Stimulated activated CD8-positive, alpha-beta memory T cell treated with anti-CD3 and anti-CD28 coated beads, Interleukin-7, amount 100 ng/mL, for 24 hours (primary cell): ENCODE results near the gene LIPC.
"Not testable (repeated sequence)": the region's sequence is repeated elsewhere in the genome, so short reads cannot be mapped to it uniquely, and the experiment has no call there.

Source experiments
- DNase-seq: peaks from one replicate; pipeline ENCODE4 v3.0.0-alpha.2; 2020; ENCODE audit warnings: low read depth

Gene LIPC

GRCh38 chr15:58588096-58588495 lies 156.3 kb downstream of the LIPC start:
- no peak for DNase-seq

GRCh38 chr15:58589047-58589446 lies 157.3 kb downstream of the LIPC start:
- DNase-seq, result no peak

GRCh38 chr15:58590236-58590635 lies 158.4 kb downstream of the LIPC start:
- no peak for DNase-seq

- no peak for DNase-seq
Measured at GRCh38 chr15:58590926-58591325, 159.1 kb downstream of the LIPC start.

GRCh38 chr15:58593870-58594269 lies 162.1 kb downstream of the LIPC start:
- DNase-seq, result no peak

GRCh38 chr15:58594898-58595297 lies 163.1 kb downstream of the LIPC start:
- DNase-seq, result no peak

GRCh38 chr15:58595516-58596263 lies 163.9 kb downstream of the LIPC start:
- DNase-seq, result no peak

- no peak for DNase-seq
Measured at GRCh38 chr15:58597943-58598828, 166.4 kb downstream of the LIPC start.

GRCh38 chr15:58598829-58599210 lies 167.0 kb downstream of the LIPC start:
- no peak for DNase-seq

GRCh38 chr15:58602823-58603222 lies 171.0 kb downstream of the LIPC start:
- no peak for DNase-seq

- not testable (repeated sequence) for DNase-seq
Measured at GRCh38 chr15:58603927-58604326, 172.1 kb downstream of the LIPC start.

- DNase-seq, result no peak
Measured at GRCh38 chr15:58604455-58604923, 172.7 kb downstream of the LIPC start.

GRCh38 chr15:58605931-58606530 lies 174.2 kb downstream of the LIPC start:
- DNase-seq, result no peak

- DNase-seq, result no peak
Measured at GRCh38 chr15:58606577-58607080, 174.8 kb downstream of the LIPC start.

GRCh38 chr15:58608129-58608590 lies 176.4 kb downstream of the LIPC start:
- no peak for DNase-seq

GRCh38 chr15:58608711-58609110 lies 176.9 kb downstream of the LIPC start:
- no peak for DNase-seq

- no peak for DNase-seq
Measured at GRCh38 chr15:58611731-58612676, 180.2 kb downstream of the LIPC start.

- DNase-seq, result no peak
Measured at GRCh38 chr15:58616171-58616570, 184.4 kb downstream of the LIPC start.
